HCT116 (cell line): Measurements from ENCODE around the gene FSTL4. TPM values are rescaled to one million over a fixed set of nuclear protein-coding genes. Genes with fewer than 3 reads are reported as not detected.

Experiments
- ATAC-seq: fragments of 200-7000 bp; cut with Tn5 transposase; 2 replicates; pipeline ENCODE4 v1.9.1; 2020; ENCODE audit warnings: mild to moderate bottlenecking, moderate library complexity
- BruUV-seq: library from RNA; stranded (reverse); fragments of 400-500 nt; replicated peaks from 2 replicates; lab custom pipeline; 2021; lab: Mats Ljungman, UMichigan
- CTCF ChIA-PET: fragments of 300-600 bp; sonication (Branson Sonifier 250); formaldehyde crosslinking; loops from one replicate; lab custom pipeline; 2021; ENCODE audit warnings: antibody characterized with exemption; lab: Charles Lee
- POLR2A ChIA-PET: fragments of 300-600, 350-600 bp; sonication (Branson Sonifier 250); formaldehyde crosslinking; loops from one replicate; lab custom pipeline; 2021; ENCODE audit warnings: antibody characterized with exemption; lab: Charles Lee
- RAD21 ChIA-PET, 2 experiments: fragments of 300-600 bp; sonication (Branson Sonifier 250); formaldehyde crosslinking; loops; one replicate each; lab custom pipeline; 2023; ENCODE audit warnings: low total read pairs in 2 of 2; ENCODE audit not compliant: uncharacterized antibody in 2 of 2, unreplicated experiment in 2 of 2, low non-redundant PET in 1 of 2; lab: Charles Lee
- DNase-seq: peaks from one replicate; pipeline ENCODE4 v3.0.0-alpha.2; 2010; ENCODE audit warnings: low read depth, low spot score
- H2AFZ ChIP-seq: fragments of 200-600 bp; shearing (Covaris generic), sonication (generic); 2 replicates; pipeline ENCODE4 v1.6.1; 2017; ENCODE audit warnings: low read depth, mixed run types, mixed read lengths, antibody characterized with exemption, low read length; ENCODE audit not compliant: poor library complexity, severe bottlenecking
- H3K27ac ChIP-seq: 2 replicates; pipeline ENCODE4 v1.5.1; 2012; ENCODE audit warnings: low read depth, low read length
- H3K27me3 ChIP-seq: fragments of 200-600 bp; sonication (generic); 2 replicates; pipeline ENCODE4 v1.6.1; 2016; ENCODE audit warnings: mixed run types, low read length, mixed read lengths; ENCODE audit not compliant: insufficient read depth
- H3K36me3 ChIP-seq, 2 experiments: fragments of 200-500 bp in 1 of 2; fragments of 200-600 bp in 1 of 2; sonication (Bioruptor generic) in 1 of 2; sonication (generic) in 1 of 2; 2 replicates each; pipeline versions ENCODE4 v1.5.1 to v1.6.1; 2014 to 2016; ENCODE audit warnings: low read length in 2 of 2, inconsistent platforms in 1 of 2, mixed read lengths in 1 of 2, mixed run types in 1 of 2; ENCODE audit not compliant: insufficient read depth in 2 of 2, control insufficient read depth in 1 of 2
- H3K4me1 ChIP-seq, 2 experiments: fragments of 200-600 bp in 1 of 2; sonication (generic) in 1 of 2; 2 replicates each; pipeline versions ENCODE4 v1.5.1 to v1.6.1; 2012 to 2017; ENCODE audit warnings: low read length in 2 of 2, inconsistent platforms in 1 of 2, mild to moderate bottlenecking in 1 of 2, mixed read lengths in 1 of 2, mixed run types in 1 of 2, moderate library complexity in 1 of 2; ENCODE audit not compliant: insufficient read depth in 2 of 2, control insufficient read depth in 1 of 2
- H3K4me2 ChIP-seq: fragments of 200-600 bp; sonication (generic); 2 replicates; pipeline ENCODE4 v1.6.1; 2017; ENCODE audit warnings: mixed run types, low read length, mixed read lengths
- H3K4me3 ChIP-seq, 2 experiments: fragments of 200-600 bp in 1 of 2; sonication (generic) in 1 of 2; replicated peaks in 1 of 2; 2 replicates each; pipeline ENCODE4 v1.5.1; 2011 to 2016; ENCODE audit warnings: low read length in 2 of 2, control low read depth in 1 of 2, low read depth in 1 of 2, mild to moderate bottlenecking in 1 of 2, mixed read lengths in 1 of 2, mixed run types in 1 of 2
- H3K79me2 ChIP-seq: fragments of 200-600 bp; sonication (generic); 2 replicates; pipeline ENCODE4 v1.6.1; 2017; ENCODE audit warnings: mild to moderate bottlenecking, mixed run types, low read length, moderate library complexity, mixed read lengths; ENCODE audit not compliant: insufficient read depth
- H3K9ac ChIP-seq: fragments of 200-600 bp; sonication (generic); 2 replicates; pipeline ENCODE4 v1.6.1; 2016; ENCODE audit warnings: low read length, mixed read lengths
- H3K9me2 ChIP-seq: fragments of 200-600 bp; sonication (generic), shearing (Covaris generic); 2 replicates; pipeline ENCODE4 v1.6.1; 2017; ENCODE audit warnings: mixed run types, mild to moderate bottlenecking, moderate library complexity; ENCODE audit not compliant: insufficient read depth
- H3K9me3 ChIP-seq, 2 experiments: fragments of 200-500 bp in 1 of 2; fragments of 200-600 bp in 1 of 2; sonication (Bioruptor generic) in 1 of 2; sonication (generic) in 1 of 2; 2 replicates each; pipeline ENCODE4 v1.6.1; 2014 to 2017; ENCODE audit warnings: low read length in 2 of 2, mixed read lengths in 2 of 2, inconsistent platforms in 1 of 2, low read depth in 1 of 2, mild to moderate bottlenecking in 1 of 2, mixed run types in 1 of 2, moderate library complexity in 1 of 2; ENCODE audit not compliant: control insufficient read depth in 1 of 2, insufficient read depth in 1 of 2
- H4K20me1 ChIP-seq: fragments of 200-600 bp; sonication (generic), shearing (Covaris generic); 2 replicates; pipeline ENCODE4 v1.6.1; 2017; ENCODE audit warnings: mixed run types, mild to moderate bottlenecking, moderate library complexity; ENCODE audit not compliant: insufficient read depth
- CTCF ChIP-seq, 3 experiments: fragments of 200-600 bp in 1 of 3; sonication (generic) in 1 of 3; IDR thresholded peaks in 2 of 3; conservative IDR thresholded peaks in 1 of 3; 2 replicates each; pipeline ENCODE4 v1.5.1; 2012 to 2017; ENCODE audit warnings: low read depth in 2 of 3, low read length in 2 of 3, antibody characterized with exemption in 1 of 3, borderline replicate concordance in 1 of 3, control low read depth in 1 of 3, mild to moderate bottlenecking in 1 of 3, mixed read lengths in 1 of 3, mixed run types in 1 of 3, moderate library complexity in 1 of 3; ENCODE audit not compliant: insufficient read depth in 1 of 3
- EGR1 ChIP-seq: IDR thresholded peaks from 2 replicates; pipeline ENCODE4 v1.6.1; 2012; ENCODE audit warnings: low read depth
- EZH2 ChIP-seq: fragments of 200-600 bp; sonication (generic); IDR thresholded peaks from 2 replicates; pipeline ENCODE4 v1.6.1; 2017; ENCODE audit warnings: antibody characterized with exemption, mixed run types
- EZH2phosphoT487 ChIP-seq: fragments of 200-600 bp; IDR thresholded peaks from 2 replicates; pipeline ENCODE4 v1.6.1; 2018; ENCODE audit warnings: antibody characterized with exemption, borderline replicate concordance
- FOSL1 ChIP-seq: IDR thresholded peaks from 2 replicates; pipeline ENCODE4 v1.6.1; 2012; ENCODE audit warnings: low read depth
- MAX ChIP-seq: IDR thresholded peaks from 2 replicates; pipeline ENCODE4 v1.6.1; 2012
- POLR2A ChIP-seq: IDR thresholded peaks from 2 replicates; pipeline ENCODE4 v1.7.0; 2011; ENCODE audit warnings: borderline replicate concordance; ENCODE audit not compliant: insufficient read depth, insufficient read length; ENCODE audit errors: extremely low read depth
- SIN3A ChIP-seq: IDR thresholded peaks from 2 replicates; pipeline ENCODE4 v1.6.1; 2012; ENCODE audit warnings: low read depth
- intact Hi-C: fragments of 100-400 bp; cut with micrococcal nuclease; formaldehyde crosslinking; loops from 2 replicates; pipeline ENCODE4 v1.10.0; 2022
- total RNA-seq: library from RNA; stranded (reverse); gene quantifications from one replicate; pipeline ENCODE4 v1.2.1, GENCODE V29; 2021; ENCODE audit not compliant: unreplicated experiment

FSTL4 gene
- total RNA-seq, 1 experiment from 2014 or later, result 0.37 TPM

GRCh38 chr5:133274597-133274935 is 337.8 kb downstream of the FSTL4 start:
- BruUV-seq, result no TSS peak
- no peaks in the 10 kb centered on the region for H3K9me2 ChIP-seq
- TF ChIP-seq POLR2A (no peak), EGR1 (no peak), MAX (no peak), FOSL1 (no peak), SIN3A (no peak), EZH2phosphoT487 (no peak), CTCF (IDR thresholded peaks at IDR 0.05 in 2 of 3, conservative IDR thresholded peaks at IDR 0.05 in 1 of 3; ENCODE audit: borderline replicate concordance in 1 of 3, insufficient read depth in 1 of 3, low read depth in 2 of 3, low read length in 2 of 3) (no peak), EZH2 (no peak)
- TF ChIP-seq, all 23 proteins: peak for 0
- Histone ChIP-seq H4K20me1 (no peaks in the 10 kb centered on the region), H2AFZ (no peak overlapping the region), H3K9me3 (no peaks in the 10 kb centered on the region), H3K79me2 (no peaks in the 10 kb centered on the region), H3K4me1 (no peaks in the 10 kb centered on the region), H3K9ac (no peak overlapping the region), H3K36me3 (no peaks in the 10 kb centered on the region), H3K27me3 (no peaks in the 10 kb centered on the region), H3K27ac (no peak overlapping the region), H3K4me2 (no peak overlapping the region), H3K4me3 (no peak overlapping the region)
- ATAC-seq (no peak), DNase-seq (no peak)
- ChIA-PET CTCF (no interaction called here), POLR2A (no interaction called here), RAD21 (no interaction called here)
- intact Hi-C loops, result no loop called here
